Stimulated activated naive CD8-positive, alpha-beta T cell treated with anti-CD3 and anti-CD28 coated beads, Interleukin-15, Interleukin-2, amounts not matched to agents 100 ng/mL and 50 ng/mL, for 24 hours (primary cell): ENCODE measurements around the gene SLC43A1.

Experiments
- H3K27ac Mint-ChIP-seq: one replicate; pipeline ENCODE4 v1.8.0; 2021; ENCODE audit warnings: mild to moderate bottlenecking, mixed read lengths
- H3K27me3 Mint-ChIP-seq: one replicate; pipeline ENCODE4 v1.8.0; 2021; ENCODE audit warnings: mixed read lengths
- H3K36me3 Mint-ChIP-seq: one replicate; pipeline ENCODE4 v1.8.0; 2021; ENCODE audit warnings: low read depth, mixed read lengths
- H3K4me1 Mint-ChIP-seq: one replicate; pipeline ENCODE4 v1.8.0; 2021; ENCODE audit warnings: low read depth, mixed read lengths
- H3K4me3 Mint-ChIP-seq: one replicate; pipeline ENCODE4 v1.8.0; 2021; ENCODE audit warnings: mild to moderate bottlenecking, mixed read lengths
- H3K9me3 Mint-ChIP-seq: one replicate; pipeline ENCODE4 v1.8.0; 2021; ENCODE audit warnings: mixed read lengths

SLC43A1 gene

DNA sequence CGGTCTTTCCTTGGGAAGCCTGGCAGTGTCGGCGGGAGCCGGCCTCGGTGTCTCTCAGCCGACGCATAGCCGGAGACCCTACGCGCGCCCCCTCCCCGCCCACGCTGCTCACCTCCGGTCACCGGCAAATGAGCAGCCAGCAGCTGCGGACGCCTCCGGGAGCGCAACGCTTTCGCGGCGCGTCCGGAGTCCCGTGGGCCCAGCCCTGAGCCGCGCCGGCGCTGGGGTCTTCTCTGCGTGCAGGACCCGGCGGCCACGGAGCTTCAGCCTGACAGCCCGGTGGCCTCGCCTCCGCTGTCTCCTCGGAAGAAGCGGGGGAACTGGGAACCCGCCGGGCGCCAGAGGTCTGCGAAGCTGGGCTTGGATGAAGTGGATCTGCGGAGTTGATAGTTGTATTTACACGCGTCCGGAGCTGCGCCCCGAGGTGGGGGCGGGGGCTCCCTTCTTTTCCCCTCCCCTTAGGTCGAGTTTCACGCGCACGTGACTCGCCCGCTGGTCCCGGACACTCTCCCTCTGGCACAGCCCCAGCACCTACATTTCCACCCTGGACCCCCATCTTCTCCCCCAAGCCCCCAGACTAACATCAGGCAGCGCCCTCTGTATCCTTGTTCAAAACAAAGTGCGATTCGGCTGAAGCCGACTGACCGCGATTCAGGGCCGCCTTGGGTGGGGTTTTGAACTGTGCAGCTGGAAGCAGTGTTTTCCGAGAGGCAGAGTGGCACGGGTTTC is at the start of gene SLC43A1:
SLC43A1 (minus strand) TSS at position 371 of the 729 bp plus-strand sequence. CDS start 1,591 bp downstream, outside the sequence.
- Mint-ChIP-seq H3K9me3 (no peaks in the 10 kb centered on the region), H3K36me3 (peaks cover 12% of the 10 kb centered on the region), H3K4me3 (peak within 1 kb of the TSS; percentile 95), H3K4me1 (peaks cover 32% of the 10 kb centered on the region), H3K27me3 (peaks cover 3% of the 10 kb centered on the region), H3K27ac (peak within 1 kb of the TSS; percentile 90)

GRCh38 chr11:57562596-57562995 is 47.1 kb upstream of the SLC43A1 start:
- peaks cover 45% of the 10 kb centered on the region for H3K36me3 Mint-ChIP-seq
- no peaks in the 10 kb centered on the region for H3K9me3 Mint-ChIP-seq
- H3K27me3 Mint-ChIP-seq, result no peaks in the 10 kb centered on the region
- no peak overlapping the region for H3K4me3 Mint-ChIP-seq
- peaks cover 54% of the 10 kb centered on the region for H3K4me1 Mint-ChIP-seq
- peak overlapping the region; percentile 54 for H3K27ac Mint-ChIP-seq

GRCh38 chr11:57560146-57560545 is 44.6 kb upstream of the SLC43A1 start:
- H3K27ac Mint-ChIP-seq, result peak overlapping the region; percentile 52
- no peak overlapping the region for H3K4me3 Mint-ChIP-seq
- H3K27me3 Mint-ChIP-seq, result no peaks in the 10 kb centered on the region
- H3K9me3 Mint-ChIP-seq, result no peaks in the 10 kb centered on the region
- peaks cover 65% of the 10 kb centered on the region for H3K36me3 Mint-ChIP-seq
- H3K4me1 Mint-ChIP-seq, result peaks cover 40% of the 10 kb centered on the region

DNA sequence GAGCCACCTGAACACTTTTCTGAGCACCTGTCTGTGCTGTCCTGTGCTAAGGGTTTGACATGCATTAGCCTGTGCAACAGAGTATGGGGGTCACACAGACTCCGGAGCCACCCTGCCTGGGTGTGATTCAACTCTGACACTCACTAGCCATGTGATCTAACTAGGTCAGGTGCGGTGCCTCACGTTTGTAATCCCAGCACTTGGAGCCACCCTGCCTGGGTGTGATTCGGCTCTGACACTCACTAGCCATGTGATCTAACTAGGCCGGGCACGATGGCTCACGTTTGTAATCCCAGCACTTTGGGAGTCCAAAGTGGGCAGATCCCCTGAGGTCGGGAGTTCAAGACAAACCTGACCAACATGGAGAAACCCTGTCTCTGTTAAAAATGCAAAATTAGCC is 40.5 kb upstream of the SLC43A1 start:
- H3K27ac Mint-ChIP-seq, result no peak overlapping the region
- peaks cover 1% of the 10 kb centered on the region for H3K4me1 Mint-ChIP-seq
- no peak overlapping the region for H3K4me3 Mint-ChIP-seq
- no peaks in the 10 kb centered on the region for H3K27me3 Mint-ChIP-seq
- H3K9me3 Mint-ChIP-seq, result no peaks in the 10 kb centered on the region
- peaks cover 74% of the 10 kb centered on the region for H3K36me3 Mint-ChIP-seq

GRCh38 chr11:57555393-57555792 is 39.9 kb upstream of the SLC43A1 start:
- Mint-ChIP-seq H3K27me3 (no peaks in the 10 kb centered on the region), H3K36me3 (peaks cover 71% of the 10 kb centered on the region), H3K4me3 (no peak overlapping the region), H3K4me1 (no peaks in the 10 kb centered on the region), H3K9me3 (no peaks in the 10 kb centered on the region), H3K27ac (no peak overlapping the region)

DNA sequence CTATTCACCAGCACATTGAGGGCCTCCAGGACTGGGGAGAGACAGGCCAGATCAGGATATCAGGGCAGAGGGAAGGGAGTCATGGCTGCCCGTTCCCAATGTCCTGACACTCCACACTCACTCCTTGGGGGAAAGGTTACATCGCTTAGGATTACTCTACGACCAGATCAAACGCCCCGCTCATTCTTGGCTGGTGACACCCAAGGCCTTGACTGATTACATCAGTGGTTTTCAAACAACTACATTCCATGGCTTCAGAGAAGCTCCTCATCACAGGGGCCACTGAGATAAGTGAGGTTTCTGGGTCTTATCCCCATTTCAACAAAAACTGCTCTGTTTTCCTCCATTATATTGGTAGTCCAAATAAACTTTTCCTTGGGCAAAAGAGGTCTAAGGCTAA is 37.0 kb upstream of the SLC43A1 start:
- no peak overlapping the region for H3K4me3 Mint-ChIP-seq
- no peaks in the 10 kb centered on the region for H3K27me3 Mint-ChIP-seq
- H3K36me3 Mint-ChIP-seq, result peaks cover 68% of the 10 kb centered on the region
- H3K9me3 Mint-ChIP-seq, result no peaks in the 10 kb centered on the region
- no peak overlapping the region for H3K27ac Mint-ChIP-seq
- H3K4me1 Mint-ChIP-seq, result peaks cover 11% of the 10 kb centered on the region

DNA sequence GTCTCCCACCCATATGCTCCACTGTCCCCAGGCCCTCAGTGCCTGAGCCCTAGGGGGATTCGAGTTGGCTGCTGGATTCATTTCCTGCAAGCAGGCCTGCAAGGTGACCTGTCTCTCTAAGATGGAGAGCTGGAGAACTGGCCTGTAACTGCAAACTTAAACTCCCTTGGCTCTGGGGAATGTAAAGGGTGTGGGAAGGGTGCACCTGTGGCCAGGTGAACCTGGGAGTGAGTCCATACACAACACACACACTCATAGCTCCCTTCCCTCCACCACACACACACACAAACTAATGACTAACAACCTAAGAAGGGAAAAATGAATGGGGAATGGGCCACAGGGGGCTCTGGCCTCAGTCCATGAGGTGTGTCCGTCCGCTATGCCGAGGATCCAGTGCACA is 36.4 kb upstream of the SLC43A1 start:
- H3K4me3 Mint-ChIP-seq, result no peak overlapping the region
- H3K27me3 Mint-ChIP-seq, result no peaks in the 10 kb centered on the region
- H3K27ac Mint-ChIP-seq, result no peak overlapping the region
- H3K9me3 Mint-ChIP-seq, result no peaks in the 10 kb centered on the region
- peaks cover 67% of the 10 kb centered on the region for H3K36me3 Mint-ChIP-seq
- peaks cover 17% of the 10 kb centered on the region for H3K4me1 Mint-ChIP-seq

DNA sequence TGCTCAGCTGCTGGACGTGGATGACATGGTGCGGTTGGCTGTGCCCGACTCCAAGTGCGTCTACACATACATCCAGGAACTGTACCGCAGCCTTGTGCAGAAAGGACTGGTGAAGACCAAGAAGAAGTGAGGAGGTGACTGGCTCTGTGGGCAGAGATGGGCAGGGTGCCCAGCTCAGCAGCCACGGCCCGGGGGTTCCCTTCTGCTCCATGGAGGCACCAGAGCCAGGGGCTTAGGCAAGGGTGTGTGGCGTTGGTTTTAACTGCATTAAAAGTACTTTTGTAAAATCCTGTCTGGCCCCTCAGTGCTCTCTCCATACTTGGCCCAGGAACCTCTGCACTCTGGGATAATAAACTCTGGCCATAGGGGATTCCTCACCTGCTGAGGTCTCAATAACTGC is 34.5 kb upstream of the SLC43A1 start:
- Mint-ChIP-seq H3K36me3 (peaks cover 51% of the 10 kb centered on the region), H3K27me3 (no peaks in the 10 kb centered on the region), H3K27ac (peak overlapping the region; percentile 12), H3K4me3 (no peak overlapping the region), H3K4me1 (peaks cover 17% of the 10 kb centered on the region), H3K9me3 (no peaks in the 10 kb centered on the region)

- Mint-ChIP-seq H3K36me3 (peaks cover 37% of the 10 kb centered on the region), H3K27ac (peak overlapping the region; percentile 75), H3K4me3 (no peak overlapping the region), H3K27me3 (no peaks in the 10 kb centered on the region), H3K4me1 (peaks cover 17% of the 10 kb centered on the region), H3K9me3 (no peaks in the 10 kb centered on the region)
Observed at GRCh38 chr11:57547854-57548377, 32.4 kb upstream of the SLC43A1 start.

GRCh38 chr11:57546869-57547475 is 31.5 kb upstream of the SLC43A1 start:
- Mint-ChIP-seq H3K9me3 (no peaks in the 10 kb centered on the region), H3K27ac (peak overlapping the region; percentile 75), H3K4me3 (no peak overlapping the region), H3K27me3 (no peaks in the 10 kb centered on the region), H3K4me1 (peaks cover 17% of the 10 kb centered on the region), H3K36me3 (peaks cover 27% of the 10 kb centered on the region)

DNA sequence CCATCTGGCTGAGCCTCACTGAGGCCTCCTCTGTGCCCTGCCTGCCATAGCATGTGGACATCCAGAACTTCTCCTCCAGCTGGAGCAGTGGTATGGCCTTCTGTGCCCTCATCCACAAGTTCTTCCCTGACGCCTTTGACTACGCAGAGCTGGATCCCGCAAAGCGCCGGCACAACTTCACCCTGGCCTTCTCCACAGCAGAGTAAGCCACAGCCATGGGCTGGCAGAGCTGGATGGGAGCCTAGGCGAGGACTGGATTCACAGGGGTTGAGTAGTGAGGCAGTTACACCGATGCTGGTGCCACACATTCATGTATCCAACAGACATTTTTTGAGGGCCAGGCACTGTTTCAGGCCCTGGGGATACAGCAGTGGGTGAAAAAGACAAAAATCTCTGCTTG is 30.9 kb upstream of the SLC43A1 start:
- H3K4me1 Mint-ChIP-seq, result peaks cover 17% of the 10 kb centered on the region
- H3K4me3 Mint-ChIP-seq, result no peak overlapping the region
- no peaks in the 10 kb centered on the region for H3K9me3 Mint-ChIP-seq
- H3K27ac Mint-ChIP-seq, result no peak overlapping the region
- peaks cover 22% of the 10 kb centered on the region for H3K36me3 Mint-ChIP-seq
- no peaks in the 10 kb centered on the region for H3K27me3 Mint-ChIP-seq

GRCh38 chr11:57545883-57546282 is 30.4 kb upstream of the SLC43A1 start:
- H3K4me3 Mint-ChIP-seq, result no peak overlapping the region
- H3K4me1 Mint-ChIP-seq, result peaks cover 17% of the 10 kb centered on the region
- peaks cover 21% of the 10 kb centered on the region for H3K36me3 Mint-ChIP-seq

DNA sequence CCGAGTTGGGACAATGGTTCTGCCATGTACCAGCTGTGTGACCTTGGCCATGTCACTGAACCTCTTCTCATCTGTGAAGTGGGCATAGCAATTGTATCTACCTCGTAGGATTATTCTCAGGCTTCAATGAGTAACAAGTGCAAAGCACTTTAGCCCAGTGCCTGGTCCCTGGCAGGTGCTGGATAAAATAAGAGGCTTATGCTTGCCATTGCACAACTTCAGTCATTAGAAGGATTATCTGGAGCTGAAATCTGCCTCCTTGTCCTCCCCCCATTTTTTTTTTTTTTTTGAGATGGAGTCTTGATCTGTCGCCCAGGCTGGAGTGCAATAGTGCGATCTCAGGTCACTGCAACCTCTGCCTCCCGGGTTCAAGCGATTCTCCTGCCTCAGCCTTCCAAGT is 29.1 kb upstream of the SLC43A1 start:
- Mint-ChIP-seq H3K27me3 (no peaks in the 10 kb centered on the region), H3K36me3 (peaks cover 18% of the 10 kb centered on the region), H3K9me3 (no peaks in the 10 kb centered on the region), H3K4me1 (peaks cover 17% of the 10 kb centered on the region), H3K4me3 (no peak overlapping the region), H3K27ac (no peak overlapping the region)

More at GRCh38 chr11:57545883-57546282, 30.4 kb upstream of the SLC43A1 start:
- Mint-ChIP-seq H3K27me3 (no peaks in the 10 kb centered on the region), H3K9me3 (no peaks in the 10 kb centered on the region), H3K27ac (no peak overlapping the region)

GRCh38 chr11:57543593-57543992 is 28.1 kb upstream of the SLC43A1 start:
- H3K4me1 Mint-ChIP-seq, result peaks cover 15% of the 10 kb centered on the region
- no peaks in the 10 kb centered on the region for H3K27me3 Mint-ChIP-seq
- no peak overlapping the region for H3K4me3 Mint-ChIP-seq
- no peak overlapping the region for H3K27ac Mint-ChIP-seq
- H3K9me3 Mint-ChIP-seq, result no peaks in the 10 kb centered on the region
- H3K36me3 Mint-ChIP-seq, result peaks cover 15% of the 10 kb centered on the region

DNA sequence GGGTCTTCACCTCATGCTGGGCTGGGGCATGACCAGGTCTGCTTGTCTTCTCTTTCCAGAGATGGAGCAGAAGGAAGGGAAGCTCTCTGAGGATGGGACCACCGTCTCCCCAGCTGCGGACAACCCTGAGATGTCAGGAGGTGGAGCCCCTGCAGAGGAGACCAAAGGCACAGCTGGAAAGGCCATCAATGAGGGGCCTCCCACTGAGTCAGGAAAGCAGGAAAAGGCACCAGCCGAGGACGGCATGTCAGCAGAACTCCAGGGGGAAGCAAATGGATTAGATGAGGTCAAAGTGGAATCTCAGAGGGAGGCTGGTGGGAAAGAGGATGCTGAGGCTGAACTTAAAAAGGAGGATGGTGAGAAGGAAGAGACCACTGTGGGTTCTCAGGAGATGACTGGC is 27.1 kb upstream of the SLC43A1 start:
- Mint-ChIP-seq H3K36me3 (peaks cover 9% of the 10 kb centered on the region), H3K27ac (no peak overlapping the region), H3K27me3 (no peaks in the 10 kb centered on the region), H3K4me3 (no peak overlapping the region), H3K4me1 (peaks cover 7% of the 10 kb centered on the region), H3K9me3 (no peaks in the 10 kb centered on the region)
